GM06990 (cell line): ENCODE results near the gene POLE.

Source experiments
- DNase-seq: peaks from one replicate; pipeline ENCODE4 v3.0.0-alpha.2; 2011; ENCODE audit not compliant: insufficient read length; ENCODE audit errors: extremely low read depth
- H3K27me3 ChIP-seq: replicated peaks from 2 replicates; pipeline ENCODE4 v1.6.0; 2011; ENCODE audit warnings: low read length; ENCODE audit not compliant: control insufficient read depth, insufficient read depth
- H3K36me3 ChIP-seq: 2 replicates; pipeline ENCODE4 v1.5.1; 2011; ENCODE audit warnings: low read length; ENCODE audit not compliant: control insufficient read depth, insufficient read depth
- H3K4me3 ChIP-seq: replicated peaks from 2 replicates; pipeline ENCODE4 v1.5.1; 2011; ENCODE audit warnings: low read depth, mild to moderate bottlenecking, control low read depth, low read length
- TF ChIP-seq, protein P1 (sequence below): IDR thresholded peaks from 2 replicates; pipeline ENCODE4 v1.5.1; 2011; ENCODE audit warnings: low read length, control low read depth, mild to moderate bottlenecking, inconsistent platforms; ENCODE audit not compliant: insufficient read depth, poor library complexity, severe bottlenecking

POLE gene

DNA sequence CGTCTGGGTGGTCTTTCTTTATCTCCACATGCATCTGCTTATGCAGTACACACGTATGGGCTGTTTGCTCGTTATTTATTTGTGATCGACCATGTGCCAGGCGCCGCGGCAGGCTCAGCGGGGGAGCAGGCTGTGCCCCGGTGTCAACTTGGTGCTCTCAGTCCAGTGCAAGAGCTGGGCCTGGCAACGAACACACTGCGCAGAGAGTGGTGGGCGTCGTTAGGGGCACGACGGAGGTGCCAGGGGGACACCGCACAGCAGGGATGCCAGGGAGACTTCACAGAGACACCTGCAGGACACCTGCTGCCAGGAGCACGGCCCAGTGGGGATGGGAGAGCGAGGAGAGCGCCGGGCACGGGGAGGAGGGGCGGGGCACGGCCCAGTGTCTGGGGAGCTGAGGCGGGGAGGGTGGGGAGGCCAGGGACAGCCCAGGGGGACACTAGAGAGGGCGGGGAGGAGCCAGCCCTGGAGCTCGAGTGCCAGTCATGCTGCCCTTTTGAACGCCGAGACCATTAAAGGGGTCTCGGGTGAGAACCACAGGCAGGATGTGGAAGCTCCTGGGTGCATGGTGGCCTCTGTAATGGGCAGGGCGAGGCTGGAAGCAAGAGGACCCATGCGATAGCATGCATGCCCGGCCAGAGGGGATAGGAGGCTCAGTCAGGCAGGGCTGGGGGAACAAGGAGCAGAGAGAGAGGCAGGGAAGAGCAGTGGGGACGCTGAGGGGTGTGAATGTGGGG is 76.1 kb downstream of the POLE start:
- TF ChIP-seq, protein P1, sequence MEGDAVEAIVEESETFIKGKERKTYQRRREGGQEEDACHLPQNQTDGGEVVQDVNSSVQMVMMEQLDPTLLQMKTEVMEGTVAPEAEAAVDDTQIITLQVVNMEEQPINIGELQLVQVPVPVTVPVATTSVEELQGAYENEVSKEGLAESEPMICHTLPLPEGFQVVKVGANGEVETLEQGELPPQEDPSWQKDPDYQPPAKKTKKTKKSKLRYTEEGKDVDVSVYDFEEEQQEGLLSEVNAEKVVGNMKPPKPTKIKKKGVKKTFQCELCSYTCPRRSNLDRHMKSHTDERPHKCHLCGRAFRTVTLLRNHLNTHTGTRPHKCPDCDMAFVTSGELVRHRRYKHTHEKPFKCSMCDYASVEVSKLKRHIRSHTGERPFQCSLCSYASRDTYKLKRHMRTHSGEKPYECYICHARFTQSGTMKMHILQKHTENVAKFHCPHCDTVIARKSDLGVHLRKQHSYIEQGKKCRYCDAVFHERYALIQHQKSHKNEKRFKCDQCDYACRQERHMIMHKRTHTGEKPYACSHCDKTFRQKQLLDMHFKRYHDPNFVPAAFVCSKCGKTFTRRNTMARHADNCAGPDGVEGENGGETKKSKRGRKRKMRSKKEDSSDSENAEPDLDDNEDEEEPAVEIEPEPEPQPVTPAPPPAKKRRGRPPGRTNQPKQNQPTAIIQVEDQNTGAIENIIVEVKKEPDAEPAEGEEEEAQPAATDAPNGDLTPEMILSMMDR: no peak
- H3K4me3 ChIP-seq: no peak overlapping the region
- H3K27me3 ChIP-seq: no peaks in the 10 kb centered on the region; the same call in 1 of the 2 replicates
- DNase-seq: no peak
- H3K36me3 ChIP-seq: no peaks in the 10 kb centered on the region

DNA sequence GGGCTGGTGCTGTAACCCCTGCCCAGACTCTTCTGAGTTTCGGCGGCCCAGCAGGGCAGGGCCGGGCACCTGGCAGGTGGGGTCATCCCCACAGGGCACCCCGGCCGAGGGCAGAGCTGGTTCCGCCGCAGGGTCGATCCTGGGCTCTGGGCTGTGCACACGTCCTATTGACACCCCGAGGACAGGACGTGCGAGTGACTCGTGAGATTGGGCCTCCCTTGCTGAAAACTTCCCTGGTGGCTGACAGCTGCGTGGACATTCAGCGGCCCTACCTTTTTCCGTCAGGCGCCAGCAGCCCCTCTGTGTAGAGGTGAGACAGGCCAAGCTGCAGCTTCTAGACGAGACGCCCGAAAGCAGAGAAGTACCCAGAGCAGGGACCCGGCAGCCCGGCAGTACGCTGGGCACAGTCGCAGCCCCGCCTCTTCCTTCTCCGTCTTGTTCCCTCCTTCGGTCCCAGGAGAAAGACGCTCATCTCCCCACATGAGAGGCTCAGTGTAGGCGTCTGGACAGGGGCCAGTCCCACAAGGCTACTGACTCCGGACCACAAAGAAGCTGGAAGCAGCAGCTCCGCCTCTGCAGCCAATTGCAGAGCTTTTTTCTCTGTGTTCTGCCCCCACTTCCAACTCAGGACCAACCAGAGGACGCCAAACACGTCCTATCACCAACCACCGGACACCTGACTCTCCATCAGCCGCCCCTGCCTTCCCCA is 76.9 kb downstream of the POLE start, which contains the start of gene LRCOL1:
Gene LRCOL1, minus strand, starts transcription at position 532 of the 709 bp plus-strand sequence. CDS start 4,331 bp downstream, outside the sequence.
- no peak for DNase-seq
- H3K4me3 ChIP-seq: no peak within 1 kb of the TSS
- no peaks in the 10 kb centered on the region for H3K36me3 ChIP-seq
- TF ChIP-seq, protein P1: no peak
- no peaks in the 10 kb centered on the region; the same call in 1 of the 2 replicates for H3K27me3 ChIP-seq

DNA sequence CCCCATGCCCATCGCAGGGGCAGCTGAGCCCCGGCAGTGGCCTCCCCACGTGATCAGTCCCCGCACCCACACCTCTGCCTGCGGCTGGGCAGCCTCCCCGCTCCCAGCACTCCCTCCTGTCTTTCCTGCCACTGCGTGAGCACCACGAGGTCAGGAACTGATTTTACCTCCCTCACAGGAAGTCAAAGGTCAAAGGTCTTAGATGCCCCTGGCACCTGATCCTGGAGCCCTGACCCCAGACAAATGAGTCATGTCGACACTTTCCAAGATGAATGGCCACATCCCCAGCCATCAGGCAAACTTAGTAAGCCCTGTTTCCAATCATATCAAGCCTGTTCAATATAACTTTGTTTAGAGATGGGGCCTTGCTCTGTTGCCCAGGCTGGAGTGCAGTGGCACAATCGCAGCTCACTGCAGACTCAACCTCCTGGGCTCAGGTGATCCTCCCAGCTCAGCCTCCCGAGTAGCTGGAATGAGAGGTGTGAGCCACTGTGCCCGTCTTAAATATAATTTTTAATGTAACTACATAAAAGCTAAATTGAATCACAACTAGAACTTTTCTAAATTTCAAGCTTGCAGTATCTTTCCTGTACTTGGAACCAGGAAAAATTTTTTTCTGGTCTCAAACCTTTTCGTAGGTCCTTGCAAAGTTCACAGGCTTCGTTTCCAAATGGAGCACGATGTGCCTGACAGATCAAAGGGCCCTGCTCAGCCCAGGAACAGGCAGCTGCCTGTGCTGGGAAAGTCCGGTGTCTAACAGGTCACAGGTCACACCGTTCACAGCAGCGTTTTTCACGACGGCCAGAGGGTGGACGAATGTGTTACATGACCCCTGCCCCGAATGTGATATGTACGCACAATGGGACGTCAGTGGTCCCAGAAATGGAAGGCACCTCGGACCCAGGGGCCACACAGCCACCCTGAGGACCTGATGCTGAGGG is 78.6 kb downstream of the POLE start:
- Histone ChIP-seq H3K27me3 (no peaks in the 10 kb centered on the region; the same call in 1 of the 2 replicates), H3K36me3 (no peaks in the 10 kb centered on the region), H3K4me3 (no peak overlapping the region)
- TF ChIP-seq, protein P1: no peak
- no peak for DNase-seq

DNA sequence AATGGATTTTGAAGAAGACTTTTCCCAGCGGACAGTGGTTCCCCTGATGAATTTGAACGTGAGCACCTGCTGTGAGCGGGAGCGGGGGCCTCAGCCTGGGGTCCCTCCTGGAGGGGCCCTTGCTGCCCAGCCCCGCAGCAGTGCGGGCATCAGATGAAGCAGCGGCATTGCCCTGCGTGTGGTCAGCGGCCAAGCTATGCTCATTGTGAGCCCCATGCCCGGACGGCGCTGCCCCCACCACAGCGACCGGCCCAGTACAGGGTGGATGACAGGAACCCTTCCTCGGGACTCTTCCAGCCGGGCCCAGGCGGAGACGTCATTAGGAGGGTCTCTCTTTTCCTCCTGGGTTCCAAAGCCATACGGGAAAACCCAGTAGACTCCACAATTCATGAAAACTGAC is 80.2 kb downstream of the POLE start:
- no peak overlapping the region for H3K4me3 ChIP-seq
- DNase-seq: no peak
- H3K27me3 ChIP-seq: no peaks in the 10 kb centered on the region; the same call in 1 of the 2 replicates
- TF ChIP-seq, protein P1: no peak
- no peaks in the 10 kb centered on the region for H3K36me3 ChIP-seq

DNA sequence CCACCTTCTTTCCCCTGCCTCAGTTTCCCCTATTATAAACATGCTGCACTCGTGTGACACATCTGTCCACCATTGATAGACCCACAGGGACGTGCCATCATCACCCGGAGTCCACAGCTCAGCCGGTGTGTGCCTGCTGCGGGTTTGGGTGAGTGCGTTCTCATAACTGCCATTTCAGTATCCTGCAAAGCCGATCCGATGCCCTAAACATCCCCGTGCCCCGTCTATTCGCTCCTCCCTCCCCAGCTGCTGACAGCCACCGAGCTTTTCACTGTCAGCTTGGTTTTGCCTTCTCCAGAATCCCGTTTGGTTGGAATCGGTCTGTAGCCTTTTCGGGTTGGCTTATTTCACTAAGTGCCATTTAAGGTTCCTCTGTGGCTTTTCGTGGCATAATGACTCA is 80.7 kb downstream of the POLE start:
- Histone ChIP-seq H3K27me3 (no peaks in the 10 kb centered on the region; the same call in 1 of the 2 replicates), H3K36me3 (no peaks in the 10 kb centered on the region), H3K4me3 (no peak overlapping the region)
- TF ChIP-seq, protein P1: no peak
- DNase-seq: no peak
